ENCODE results near the gene POLR3F.
"Not testable (repeated sequence)": the region's sequence is repeated elsewhere in the genome, so short reads cannot be mapped to it uniquely, and the experiment has no call there.

The POLR3F gene

DNA sequence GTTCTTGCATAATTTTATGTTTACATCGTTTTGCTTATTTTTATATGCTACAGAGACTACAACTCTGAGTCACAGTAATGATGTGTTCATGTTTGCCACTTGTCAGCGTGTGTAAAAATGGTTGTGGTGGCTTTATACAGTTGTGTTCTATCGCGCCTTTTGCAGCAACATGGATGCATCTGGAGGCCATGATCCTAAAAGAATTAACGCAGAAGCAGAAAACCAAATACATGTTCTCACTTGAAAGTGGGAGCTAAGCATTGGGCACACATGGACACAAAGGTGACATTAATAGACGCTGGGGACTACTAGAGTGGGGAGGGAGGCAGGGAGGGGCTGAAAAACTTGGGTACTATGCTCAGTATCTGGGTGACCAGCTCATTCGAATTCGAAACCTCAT is 39.6 kb downstream of the POLR3F start:
- no peak for DNase-seq

GRCh38 chr20:18507218-18508191 is 40.3 kb downstream of the POLR3F start, which contains the start of gene SEC23B:
TSS of gene SEC23B (plus strand) at chr20:18507940. CDS start at chr20:18510836, 2,896 bp downstream.
- DNase-seq: peak; percentile 95 to 98

GRCh38 chr20:18511571-18511970 is 44.4 kb downstream of the POLR3F start:
- DNase-seq: no peak

- DNase-seq: no peak
Observed at GRCh38 chr20:18513208-18513607, 46.0 kb downstream of the POLR3F start.

GRCh38 chr20:18514127-18514526 is 46.9 kb downstream of the POLR3F start:
- no peak for DNase-seq

DNA sequence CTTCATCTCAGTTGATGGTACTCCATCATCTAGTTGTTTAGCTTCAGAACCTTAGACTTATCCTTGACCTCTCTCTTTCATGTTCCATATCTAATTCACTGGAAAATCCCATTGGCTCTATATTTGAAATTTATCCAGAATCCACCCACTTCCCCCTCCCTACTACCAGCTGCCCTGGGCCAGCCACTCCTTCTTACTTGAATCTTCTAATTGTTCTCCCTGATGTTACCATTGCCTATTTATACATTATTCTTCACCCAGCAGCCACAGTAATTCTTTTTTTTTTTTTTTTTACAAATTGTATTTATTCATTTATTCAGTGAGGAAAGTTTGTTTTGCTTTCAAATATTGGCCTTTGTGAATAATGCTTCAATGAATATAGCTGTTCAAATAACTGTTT is 48.8 kb downstream of the POLR3F start:
- no peak for DNase-seq

DNA sequence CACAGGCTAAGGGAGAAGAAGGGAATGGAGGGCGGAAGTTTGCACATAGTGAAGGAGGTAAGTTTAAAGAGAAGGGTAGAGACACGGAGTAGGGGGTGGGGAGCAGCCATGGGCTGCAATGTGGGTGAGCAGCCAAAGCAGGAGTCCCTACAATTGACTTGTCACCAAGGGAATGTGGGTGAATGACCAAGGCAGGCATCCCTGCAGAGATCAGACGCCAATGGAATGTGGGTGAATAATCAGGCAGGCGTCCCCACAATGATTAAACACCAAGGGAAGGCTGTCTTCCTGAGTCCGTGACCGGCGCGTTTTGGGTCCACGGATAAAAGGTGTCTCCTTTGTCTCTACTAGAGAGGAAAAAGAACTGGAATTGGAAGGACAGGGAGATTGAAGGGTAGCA is 54.9 kb downstream of the POLR3F start:
- DNase-seq: not testable (repeated sequence)

- no peak for DNase-seq
Observed at GRCh38 chr20:18523066-18523465, 55.9 kb downstream of the POLR3F start.

DNA sequence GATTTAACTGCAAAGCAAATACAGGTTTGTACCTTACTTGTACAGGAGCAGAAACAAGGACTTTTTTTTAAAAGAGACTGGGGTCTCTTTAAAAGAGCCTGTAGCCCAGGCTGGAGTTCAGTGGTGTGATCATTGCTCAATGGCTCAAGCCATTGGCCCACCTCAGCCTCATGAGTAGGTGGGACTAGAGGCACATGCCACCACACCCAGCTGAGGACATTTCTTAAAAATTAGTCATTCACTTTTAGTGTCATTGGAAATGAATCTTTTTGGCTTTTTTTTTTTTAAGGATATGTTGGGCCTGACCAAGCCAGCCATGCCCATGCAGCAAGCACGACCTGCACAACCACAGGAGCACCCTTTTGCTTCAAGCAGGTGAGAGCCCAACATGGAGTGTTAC is 57.5 kb downstream of the POLR3F start:
- no peak for DNase-seq

GRCh38 chr20:18526761-18527160 is 59.6 kb downstream of the POLR3F start:
- not testable (repeated sequence) for DNase-seq

GRCh38 chr20:18527339-18527738 is 60.1 kb downstream of the POLR3F start:
- DNase-seq: no peak

- no peak for DNase-seq
Observed at GRCh38 chr20:18527836-18528235, 60.6 kb downstream of the POLR3F start.

DNA sequence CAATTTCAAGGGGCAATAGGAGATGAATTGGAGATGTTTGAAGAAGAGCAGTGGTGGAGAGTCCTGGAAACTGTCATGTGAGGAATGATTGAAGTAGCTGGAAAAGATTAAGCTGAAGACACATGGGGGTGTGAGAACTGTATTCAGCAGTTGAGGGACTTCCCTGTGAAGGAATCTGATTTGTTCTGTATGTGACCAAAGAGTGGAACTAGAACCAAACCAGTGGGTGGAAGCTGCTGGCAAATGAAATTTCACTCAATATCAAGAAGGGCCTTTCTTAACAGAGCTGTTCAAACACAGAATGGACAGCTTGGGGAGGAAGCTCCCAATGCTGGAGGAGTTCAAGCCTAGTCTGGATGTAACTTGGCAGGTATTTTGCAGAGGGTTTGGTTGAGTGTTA is 61.9 kb downstream of the POLR3F start:
- no peak for DNase-seq

- DNase-seq: no peak
Observed at GRCh38 chr20:18532626-18533025, 65.4 kb downstream of the POLR3F start.

GRCh38 chr20:18533491-18533890 is 66.3 kb downstream of the POLR3F start:
- no peak for DNase-seq

DNA sequence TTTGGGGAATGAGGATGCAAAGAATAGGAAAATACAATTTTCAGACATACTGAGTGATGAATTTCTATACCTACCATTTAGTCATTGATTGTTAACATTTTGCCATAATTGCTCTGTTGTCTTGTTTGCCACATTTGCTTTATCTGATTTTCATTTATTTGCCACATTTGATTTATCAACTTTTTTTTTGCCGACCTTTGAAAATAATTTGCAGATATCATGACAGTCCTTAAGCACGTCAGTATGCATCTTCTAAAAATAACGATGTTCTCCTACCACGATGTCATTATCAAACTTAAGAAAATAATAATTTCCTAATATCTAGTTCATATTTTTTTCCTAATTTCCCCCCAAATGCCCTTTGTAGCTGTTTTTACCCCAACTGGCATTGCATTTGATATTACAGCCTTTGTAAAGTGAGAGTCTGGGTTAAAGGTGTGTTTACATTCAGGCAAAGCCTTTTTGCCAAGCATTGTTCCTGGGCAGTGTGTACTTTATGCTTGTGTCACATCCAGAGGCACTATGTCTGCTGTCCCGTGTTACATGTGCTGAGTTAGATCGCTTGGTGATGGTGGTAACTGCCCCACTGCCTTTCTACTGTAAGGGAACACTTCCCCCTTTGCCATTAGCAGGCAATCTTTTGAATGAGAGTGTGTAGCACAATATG is 66.9 kb downstream of the POLR3F start:
- DNase-seq: no peak

Measured in stimulated activated CD4-positive, alpha-beta T cell treated with anti-CD3 and anti-CD28 coated beads, Interleukin-4, amount 100 ng/mL, for 4 hours (primary cell).